ENCODE measurements around the gene FKBP1B. TPM values are rescaled to one million over a fixed set of nuclear protein-coding genes. Genes with fewer than 3 reads are reported as not detected.

FKBP1B gene
- total and polyA plus RNA-seq, 2 experiments from 2014 or later = 43.1 to 46.3 TPM

DNA sequence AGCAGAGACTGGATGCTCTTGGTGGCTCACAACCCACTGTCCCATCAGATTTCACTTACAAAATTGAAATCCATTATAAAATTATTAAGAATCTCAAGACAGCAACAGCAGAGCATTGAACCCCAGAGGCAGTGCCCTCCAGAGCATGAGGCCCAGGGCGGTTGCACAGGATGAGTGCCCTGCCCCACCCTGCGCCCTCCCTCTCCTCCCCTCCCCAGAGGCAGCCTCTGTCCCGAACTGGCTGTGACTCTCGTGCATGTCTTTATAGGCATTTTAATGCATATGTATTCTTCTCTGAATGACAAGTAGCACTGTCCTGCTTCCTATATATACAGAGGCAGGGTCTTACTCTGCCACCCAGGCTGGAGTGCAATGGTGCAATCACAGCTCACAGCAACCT lies 29.3 kb upstream of the FKBP1B start:
- H3K27me3 ChIP-seq = no peaks in the 10 kb centered on the region
- DNase-seq (ENCODE audit: low read depth in 1 of 2, low spot score in 1 of 2) = no peak
- no peak for TF ChIP-seq CTCF (IDR thresholded peaks at IDR 0.05; ENCODE audit: low read depth, low read length)
- H3K4me3 ChIP-seq = no peak overlapping the region
- H3K36me3 ChIP-seq = no peaks in the 10 kb centered on the region
- no peaks in the 10 kb centered on the region for H3K9me3 ChIP-seq (ENCODE audit: low read depth)
- no peak overlapping the region for H3K27ac ChIP-seq
- H3K4me1 ChIP-seq (ENCODE audit: low read depth) = no peaks in the 10 kb centered on the region

GRCh38 chr2:24021122-24021998 lies 28.2 kb upstream of the FKBP1B start:
- TF ChIP-seq CTCF (IDR thresholded peaks at IDR 0.05; ENCODE audit: low read depth, low read length) = peak; percentile 23
- Histone ChIP-seq H3K9me3 (ENCODE audit: low read depth) (no peaks in the 10 kb centered on the region), H3K27ac (no peak overlapping the region), H3K4me3 (no peak overlapping the region), H3K27me3 (no peaks in the 10 kb centered on the region), H3K36me3 (no peaks in the 10 kb centered on the region), H3K4me1 (ENCODE audit: low read depth) (no peaks in the 10 kb centered on the region)
- peak in 1 of 2 donors; percentile 17 for DNase-seq (ENCODE audit: low read depth in 1 of 2, low spot score in 1 of 2)

DNA sequence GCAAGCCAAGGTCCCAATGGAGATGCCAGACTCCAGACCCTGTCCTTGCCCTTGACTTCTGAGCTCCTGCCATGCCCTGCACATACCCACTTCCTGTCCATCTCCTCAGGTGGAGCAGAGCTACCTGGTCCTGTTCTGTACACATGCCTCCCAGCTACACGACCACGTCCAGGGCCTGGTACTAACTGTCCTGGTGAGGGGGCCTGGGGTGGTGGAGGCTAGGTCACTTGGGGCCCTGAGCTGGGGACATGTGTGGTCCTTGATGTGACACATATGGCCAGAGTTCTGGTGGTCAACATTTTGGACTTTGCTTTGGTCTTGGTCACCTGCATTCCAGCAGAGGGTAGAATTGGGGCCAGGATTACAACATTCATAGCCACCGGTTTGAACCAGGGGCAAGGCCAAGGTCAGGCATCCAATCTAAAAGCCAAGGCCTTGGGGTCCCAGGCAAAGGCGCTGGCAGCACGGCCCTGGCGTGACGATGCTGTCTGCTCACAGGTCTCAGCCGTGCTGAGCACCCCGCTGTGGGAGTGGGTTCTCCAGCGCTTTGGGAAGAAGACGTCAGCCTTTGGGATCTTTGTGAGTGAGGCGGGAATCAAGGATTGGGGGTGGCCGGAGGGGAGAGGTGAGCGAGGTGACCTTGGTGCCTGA lies 27.1 kb upstream of the FKBP1B start:
- TF ChIP-seq CTCF (IDR thresholded peaks at IDR 0.05; ENCODE audit: low read depth, low read length) = no peak
- no peak for DNase-seq (ENCODE audit: low read depth in 1 of 2, low spot score in 1 of 2)
- Histone ChIP-seq H3K36me3 (no peaks in the 10 kb centered on the region), H3K4me3 (no peak overlapping the region), H3K27me3 (no peaks in the 10 kb centered on the region), H3K4me1 (ENCODE audit: low read depth) (no peaks in the 10 kb centered on the region), H3K9me3 (ENCODE audit: low read depth) (no peaks in the 10 kb centered on the region), H3K27ac (no peak overlapping the region)

DNA sequence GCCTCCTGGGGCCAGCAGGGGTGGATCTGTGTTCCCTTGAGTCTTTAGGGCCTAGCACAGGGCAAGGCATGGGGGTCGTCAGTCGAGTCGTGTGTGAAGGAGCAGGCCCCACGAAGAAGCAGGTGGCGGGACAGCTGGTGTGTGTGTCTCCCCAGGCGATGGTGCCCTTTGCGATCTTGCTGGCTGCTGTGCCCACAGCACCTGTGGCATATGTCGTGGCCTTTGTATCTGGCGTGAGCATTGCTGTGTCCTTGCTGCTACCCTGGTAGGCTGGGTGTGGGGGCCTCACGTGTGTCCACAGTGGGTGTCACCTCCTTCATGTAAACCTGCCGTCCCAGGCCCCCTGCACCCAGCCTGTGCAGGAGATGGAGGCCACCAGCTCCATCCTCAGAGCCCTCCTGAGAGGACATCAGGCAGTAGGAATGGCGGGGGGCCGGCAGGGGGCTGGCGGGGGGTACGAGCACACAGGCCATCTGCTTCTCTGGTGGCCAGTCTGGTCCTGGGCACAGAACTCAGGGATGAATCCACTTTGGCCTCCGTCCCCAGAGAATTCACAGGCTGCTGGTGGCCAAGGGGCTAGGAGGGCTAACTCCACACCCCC lies 26.5 kb upstream of the FKBP1B start:
- TF ChIP-seq CTCF (IDR thresholded peaks at IDR 0.05; ENCODE audit: low read depth, low read length) = no peak
- Histone ChIP-seq H3K27ac (no peak overlapping the region), H3K4me3 (no peak overlapping the region), H3K9me3 (ENCODE audit: low read depth) (no peaks in the 10 kb centered on the region), H3K4me1 (ENCODE audit: low read depth) (no peaks in the 10 kb centered on the region), H3K27me3 (no peaks in the 10 kb centered on the region), H3K36me3 (no peaks in the 10 kb centered on the region)
- DNase-seq (ENCODE audit: low read depth in 1 of 2, low spot score in 1 of 2) = no peak

DNA sequence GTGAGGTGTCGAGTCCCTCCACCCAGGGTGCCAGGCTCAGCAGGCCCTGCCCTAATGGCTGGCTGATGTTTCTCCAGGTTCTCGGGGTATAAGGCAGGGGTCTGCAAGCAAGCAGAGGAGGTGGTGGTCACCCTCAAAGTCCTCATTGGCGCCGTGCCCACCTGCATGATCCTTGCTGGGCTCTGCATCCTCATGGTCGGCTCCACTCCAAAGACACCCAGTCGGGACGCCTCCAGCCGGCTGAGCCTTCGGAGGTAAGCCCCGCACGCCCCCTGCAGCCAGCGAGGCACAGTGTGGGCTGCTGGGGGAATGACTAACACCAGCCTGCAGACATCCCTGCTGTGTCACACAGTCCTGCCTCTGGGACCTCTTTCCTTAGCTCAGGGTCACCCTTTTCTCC lies 25.5 kb upstream of the FKBP1B start:
- H3K36me3 ChIP-seq = peaks cover under 1% of the 10 kb centered on the region
- DNase-seq (ENCODE audit: low read depth in 1 of 2, low spot score in 1 of 2) = peak in 1 of 2 donors; percentile 57
- H3K9me3 ChIP-seq (ENCODE audit: low read depth) = no peaks in the 10 kb centered on the region
- no peak overlapping the region for H3K27ac ChIP-seq
- H3K4me3 ChIP-seq = no peak overlapping the region
- peak; percentile 54 for TF ChIP-seq CTCF (IDR thresholded peaks at IDR 0.05; ENCODE audit: low read depth, low read length)
- H3K4me1 ChIP-seq (ENCODE audit: low read depth) = no peaks in the 10 kb centered on the region
- H3K27me3 ChIP-seq = no peaks in the 10 kb centered on the region

All from cardiac muscle cell (in vitro differentiated cells and primary cell).